Measurements from ENCODE around the gene FOCAD. TPM values are rescaled to one million over a fixed set of nuclear protein-coding genes. Genes with fewer than 3 reads are reported as not detected.

FOCAD gene
- total and polyA plus RNA-seq, 2 of the 8 experiments (the other 6 are each of a cell fraction or from before 2014, with no cell fraction given): 22.0 to 38.4 TPM

DNA sequence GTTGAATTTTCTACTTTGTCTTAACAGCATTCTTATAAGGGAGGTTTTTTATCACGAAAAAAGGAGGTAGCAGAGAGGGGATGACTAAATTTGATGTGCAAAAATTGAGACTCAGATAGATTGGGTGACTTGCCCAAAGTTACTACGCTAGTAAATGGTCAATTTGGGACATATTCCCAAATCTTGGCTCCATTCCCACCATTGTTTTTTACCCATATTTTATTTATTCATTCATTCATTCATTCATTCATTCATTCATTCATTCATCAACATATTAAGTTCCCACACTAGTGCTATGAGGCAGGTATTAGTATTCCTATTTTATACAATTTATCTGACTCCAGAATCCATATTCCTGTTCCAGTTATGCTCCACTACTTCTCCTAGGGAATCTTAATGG lies 261.8 kb downstream of the FOCAD start:
- Histone ChIP-seq H4K5ac (ENCODE audit: insufficient read length, low read depth, low read length) (no peak overlapping the region), H3K9me3 (ENCODE audit: insufficient read depth in 2 of 2, low read depth in 1 of 2, low read length in 1 of 2) (no peaks in the 10 kb centered on the region), H3K27me3 (replicated peaks in 1 of 4; ENCODE audit: control insufficient read depth in 3 of 4, extremely low read depth in 1 of 4, insufficient read depth in 3 of 4, low read length in 3 of 4) (no peaks in the 10 kb centered on the region), H3K36me3 (ENCODE audit: control insufficient read depth in 2 of 4, insufficient read depth in 4 of 4, low read length in 3 of 4) (peaks cover 0 to 2% (median under 1%) of the 10 kb centered on the region in 4 experiments; a peak in 2 of 8 replicates), H4K20me1 (replicated peaks in 1 of 2; ENCODE audit: control insufficient read depth in 1 of 2, insufficient read depth in 2 of 2, low read length in 2 of 2) (no peaks in the 10 kb centered on the region), H3K4me1 (replicated peaks in 1 of 4; ENCODE audit: control insufficient read depth in 3 of 4, insufficient read depth in 4 of 4, low read length in 3 of 4) (peaks cover 0 to 4% (median 2%) of the 10 kb centered on the region in 4 experiments; a peak in 4 of 7 replicates), H3K56ac (replicated peaks; ENCODE audit: insufficient read length, low read depth, low read length) (no peak overlapping the region), H2AK5ac (ENCODE audit: low read depth, low read length) (no peak overlapping the region), H3K9ac (replicated peaks in 1 of 4; ENCODE audit: extremely low read depth in 1 of 4, low read depth in 3 of 4, low read length in 3 of 4) (no peak overlapping the region), H3K4me2 (ENCODE audit: insufficient read depth in 1 of 2, low read depth in 2 of 2, low read length in 2 of 2) (no peak overlapping the region), H2BK20ac (ENCODE audit: low read length) (no peak overlapping the region), H4K91ac (replicated peaks; ENCODE audit: insufficient read length, low read length) (no peak overlapping the region), H3K23me2 (ENCODE audit: low read depth, low read length) (no peaks in the 10 kb centered on the region), H2BK15ac (ENCODE audit: low read length) (no peak overlapping the region), H3K79me1 (ENCODE audit: low read depth, low read length) (no peaks in the 10 kb centered on the region), H2BK120ac (replicated peaks; ENCODE audit: low read depth, low read length) (no peak overlapping the region), H3K18ac (ENCODE audit: extremely low read depth, low read length) (no peak overlapping the region), H2AFZ (ENCODE audit: low read length) (no peak overlapping the region), H3K79me2 (ENCODE audit: control insufficient read depth in 1 of 2, insufficient read depth in 2 of 2, low read length in 2 of 2) (no peaks in the 10 kb centered on the region), H3K4ac (replicated peaks; ENCODE audit: insufficient read length, low read depth, low read length) (no peak overlapping the region), H3K27ac (ENCODE audit: low read depth, low read length) (no peak overlapping the region), H4K8ac (ENCODE audit: extremely low read depth, insufficient read depth, low read length) (no peak overlapping the region), H2BK5ac (ENCODE audit: low read depth, low read length) (no peak overlapping the region), H3K4me3 (ENCODE audit: extremely low read depth in 1 of 4, insufficient read depth in 2 of 4, low read depth in 3 of 4, low read length in 4 of 4) (no peak overlapping the region), H3K14ac (ENCODE audit: insufficient read length) (no peak overlapping the region), H2BK12ac (ENCODE audit: low read depth, low read length) (no peak overlapping the region), H3K23ac (ENCODE audit: insufficient read length) (no peak overlapping the region)
- WGBS, 2 experiments (ENCODE audit: extremely low coverage in 1 of 2, insufficient coverage in 1 of 2, insufficient read length in 1 of 2, insufficient replicate concordance in 2 of 2, low coverage in 1 of 2, low lambda C conversion rate in 2 of 2, missing lambda C conversion rate in 1 of 2): 95% methylated on average over 2 of the region's 2 CpGs; no CpG with 5 or more reads in 1 of the 2 experiments
- no peak for DNase-seq (ENCODE audit: low read depth in 1 of 2, low spot score in 2 of 2)
- FAIRE-seq: no peak
- ChIA-PET POLR2A (ENCODE audit: partially characterized antibody) (no interaction called here), CTCF (ENCODE audit: partially characterized antibody) (no interaction called here)
- no peak for TF ChIP-seq JUND (IDR thresholded peaks at IDR 0.05; ENCODE audit: low read length)
- no peak for TF ChIP-seq CHD1 (IDR thresholded peaks at IDR 0.05; ENCODE audit: low read depth, low read length)
- TF ChIP-seq EP300 (IDR thresholded peaks at IDR 0.05; ENCODE audit: borderline replicate concordance in 1 of 2, low read depth in 2 of 2, low read length in 2 of 2): no peak
- TF ChIP-seq CBX8 (IDR thresholded peaks at IDR 0.05; ENCODE audit: borderline replicate concordance, low read depth, low read length): no peak
- TF ChIP-seq, protein P1, sequence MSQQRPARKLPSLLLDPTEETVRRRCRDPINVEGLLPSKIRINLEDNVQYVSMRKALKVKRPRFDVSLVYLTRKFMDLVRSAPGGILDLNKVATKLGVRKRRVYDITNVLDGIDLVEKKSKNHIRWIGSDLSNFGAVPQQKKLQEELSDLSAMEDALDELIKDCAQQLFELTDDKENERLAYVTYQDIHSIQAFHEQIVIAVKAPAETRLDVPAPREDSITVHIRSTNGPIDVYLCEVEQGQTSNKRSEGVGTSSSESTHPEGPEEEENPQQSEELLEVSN (IDR thresholded peaks at IDR 0.05): no peak
- no peak for TF ChIP-seq CTBP2 (IDR thresholded peaks at IDR 0.05; ENCODE audit: borderline replicate concordance, insufficient read depth, insufficient read length, low read length)
- no peak for TF ChIP-seq FOSL1 (IDR thresholded peaks at IDR 0.05; ENCODE audit: insufficient read depth, low read depth, low read length)
- TF ChIP-seq ZNF274 (IDR thresholded peaks at IDR 0.05; ENCODE audit: borderline replicate concordance, extremely low read depth, low read length): no peak

All from H1 (cell line).